Dendritic cell treated with granulocyte-macrophage colony-stimulating factor and Interleukin-4, amounts not matched to agents 40 ng/mL and 50 ng/mL, for 4 days (primary cell): ENCODE measurements around the gene ARFGEF3.
"Not testable (repeated sequence)": the region's sequence is repeated elsewhere in the genome, so short reads cannot be mapped to it uniquely, and the experiment has no call there.

Source experiments
- H3K27ac Mint-ChIP-seq: one replicate; pipeline ENCODE4 v1.8.0; 2022; ENCODE audit warnings: mild to moderate bottlenecking, mixed read lengths
- H3K27me3 Mint-ChIP-seq: one replicate; pipeline ENCODE4 v1.8.0; 2022; ENCODE audit warnings: mild to moderate bottlenecking, mixed read lengths
- H3K36me3 Mint-ChIP-seq: one replicate; pipeline ENCODE4 v1.8.0; 2022; ENCODE audit warnings: low read depth, mixed read lengths
- H3K4me1 Mint-ChIP-seq: one replicate; pipeline ENCODE4 v1.8.0; 2022; ENCODE audit warnings: low read depth, mixed read lengths
- H3K4me3 Mint-ChIP-seq: one replicate; pipeline ENCODE4 v1.8.0; 2022; ENCODE audit warnings: mild to moderate bottlenecking, moderate library complexity, mixed read lengths
- H3K9me3 Mint-ChIP-seq: one replicate; pipeline ENCODE4 v1.8.0; 2022; ENCODE audit warnings: mixed read lengths
- intact Hi-C: fragments of 100-400 bp; cut with micrococcal nuclease; formaldehyde crosslinking; loops from one replicate; pipeline ENCODE4 v1.15.0; 2022

The ARFGEF3 gene

DNA sequence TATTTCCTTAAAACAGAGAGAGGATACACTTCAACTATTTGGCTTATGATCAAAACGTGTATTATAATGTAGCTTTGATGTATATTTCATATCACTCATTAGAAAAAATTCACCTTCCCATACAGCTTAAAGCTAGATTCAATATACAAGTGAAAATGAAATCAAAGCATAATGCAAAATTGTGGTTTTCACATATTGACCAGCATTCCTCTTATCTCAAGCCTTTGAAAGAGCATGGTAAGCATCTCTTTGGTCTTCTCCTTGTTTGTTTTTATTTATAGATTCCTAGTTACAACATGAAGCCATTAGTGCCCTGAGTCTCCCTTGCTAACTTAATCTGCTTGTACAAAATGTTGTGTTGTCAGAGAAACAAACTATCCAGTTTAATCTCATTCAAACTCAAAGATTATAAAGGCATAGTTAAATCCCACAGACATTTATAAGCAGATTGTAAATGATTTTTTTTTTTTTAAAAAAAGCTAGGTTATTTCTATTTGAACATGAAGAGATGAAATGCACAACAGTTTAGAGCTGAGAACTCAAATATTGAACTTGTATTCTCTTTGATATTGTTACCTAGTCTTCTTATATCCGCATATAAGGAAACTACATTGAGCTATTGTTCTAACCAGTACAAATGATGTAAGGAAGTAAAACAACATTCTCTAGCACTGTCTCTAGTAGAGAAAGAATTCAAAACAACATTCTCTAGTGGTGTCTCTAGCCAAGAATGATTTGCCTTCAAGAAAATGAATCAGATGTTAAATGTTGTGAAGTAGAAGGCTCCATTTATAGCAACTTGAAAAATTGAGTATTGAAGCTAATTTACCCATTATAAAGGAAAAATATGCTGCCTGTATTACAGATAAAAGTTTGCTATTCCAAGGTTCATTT is 184.8 kb downstream of the ARFGEF3 start:
- Mint-ChIP-seq H3K4me1 (no peaks in the 10 kb centered on the region), H3K27ac (no peak overlapping the region), H3K36me3 (no peaks in the 10 kb centered on the region), H3K9me3 (no peaks in the 10 kb centered on the region), H3K27me3 (peaks cover 3% of the 10 kb centered on the region), H3K4me3 (no peak overlapping the region)
- intact Hi-C loops, result no loop called here

GRCh38 chr6:138347864-138348263 is 186.1 kb downstream of the ARFGEF3 start:
- Mint-ChIP-seq H3K4me3 (no peak overlapping the region), H3K27me3 (peaks cover 5% of the 10 kb centered on the region), H3K9me3 (no peaks in the 10 kb centered on the region), H3K36me3 (no peaks in the 10 kb centered on the region), H3K27ac (no peak overlapping the region), H3K4me1 (no peaks in the 10 kb centered on the region)
- intact Hi-C loops, result no loop called here

- Mint-ChIP-seq H3K36me3 (no peaks in the 10 kb centered on the region), H3K4me3 (no peak overlapping the region), H3K9me3 (no peaks in the 10 kb centered on the region), H3K27me3 (peaks cover 5% of the 10 kb centered on the region), H3K4me1 (no peaks in the 10 kb centered on the region), H3K27ac (no peak overlapping the region)
- intact Hi-C loops, result no loop called here
Observed at GRCh38 chr6:138349891-138350290, 188.2 kb downstream of the ARFGEF3 start.

- intact Hi-C loops, result no loop called here
- Mint-ChIP-seq H3K4me1 (no peaks in the 10 kb centered on the region), H3K9me3 (no peaks in the 10 kb centered on the region), H3K27me3 (no peaks in the 10 kb centered on the region), H3K27ac (no peak overlapping the region), H3K36me3 (no peaks in the 10 kb centered on the region), H3K4me3 (no peak overlapping the region)
Observed at GRCh38 chr6:138357928-138358327, 196.2 kb downstream of the ARFGEF3 start.

GRCh38 chr6:138368684-138369083 is 206.9 kb downstream of the ARFGEF3 start:
- H3K36me3 Mint-ChIP-seq, H3K9me3 Mint-ChIP-seq, H3K27me3 Mint-ChIP-seq, intact Hi-C loops, H3K4me1 Mint-ChIP-seq, H3K4me3 Mint-ChIP-seq, H3K27ac Mint-ChIP-seq: not testable (repeated sequence)

DNA sequence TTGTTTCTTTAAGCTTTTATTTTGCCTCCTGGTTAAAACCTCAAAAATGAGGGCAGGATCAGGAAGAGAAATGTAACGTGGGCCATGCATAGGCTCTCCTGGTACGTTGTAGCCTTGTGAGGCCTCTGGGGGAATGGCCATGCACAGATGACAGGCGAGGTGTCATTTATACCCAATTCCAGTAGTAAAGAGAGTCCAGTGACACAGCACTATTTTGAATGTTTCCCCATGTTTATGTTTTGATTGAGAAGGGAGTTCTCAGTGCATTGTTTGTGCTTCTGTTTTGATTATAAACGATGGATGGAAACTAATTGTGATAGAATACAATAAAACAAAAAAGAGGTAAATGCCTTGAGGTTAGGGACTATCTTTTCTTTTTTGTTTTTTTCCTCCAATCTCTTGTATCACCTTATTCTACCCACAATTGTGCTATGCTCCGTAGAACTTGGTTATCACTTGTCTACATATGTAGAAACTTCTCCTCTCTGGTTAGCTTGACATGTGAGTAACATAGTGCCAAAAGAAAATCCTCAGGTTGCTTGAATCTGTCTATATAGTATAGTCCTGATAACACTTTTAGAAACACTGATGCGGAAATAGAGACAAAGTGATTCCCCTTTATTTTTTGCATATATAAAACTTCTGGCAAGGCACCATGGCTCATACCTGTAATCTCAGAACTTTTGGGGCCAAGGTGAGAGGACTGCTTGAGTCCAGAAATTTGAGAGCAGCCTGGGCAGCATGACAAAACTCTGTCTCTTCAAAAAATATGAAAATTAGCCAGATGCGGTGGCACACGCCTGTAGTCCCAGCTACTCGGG is 209.1 kb downstream of the ARFGEF3 start:
- no peak overlapping the region for H3K27ac Mint-ChIP-seq

GRCh38 chr6:138371452-138371711 is 209.6 kb downstream of the ARFGEF3 start:
- no peak overlapping the region for H3K4me3 Mint-ChIP-seq
- peaks cover 8% of the 10 kb centered on the region for H3K4me1 Mint-ChIP-seq
- intact Hi-C loops, result no loop called here
- no peak overlapping the region for H3K27ac Mint-ChIP-seq
- no peaks in the 10 kb centered on the region for H3K27me3 Mint-ChIP-seq
- peaks cover 9% of the 10 kb centered on the region for H3K9me3 Mint-ChIP-seq
- no peaks in the 10 kb centered on the region for H3K36me3 Mint-ChIP-seq

More for the DNA sequence above, 209.1 kb downstream of the ARFGEF3 start:
- H3K4me1 Mint-ChIP-seq, result peaks cover 8% of the 10 kb centered on the region
- intact Hi-C loops, result no loop called here
- H3K9me3 Mint-ChIP-seq, result peaks cover 9% of the 10 kb centered on the region
- peaks cover 1% of the 10 kb centered on the region for H3K27me3 Mint-ChIP-seq
- H3K4me3 Mint-ChIP-seq, result no peak overlapping the region
- no peaks in the 10 kb centered on the region for H3K36me3 Mint-ChIP-seq

GRCh38 chr6:138371720-138372119 is 210.0 kb downstream of the ARFGEF3 start:
- peaks cover 9% of the 10 kb centered on the region for H3K9me3 Mint-ChIP-seq
- H3K4me1 Mint-ChIP-seq, result peaks cover 8% of the 10 kb centered on the region
- no peak overlapping the region for H3K27ac Mint-ChIP-seq
- H3K4me3 Mint-ChIP-seq, result no peak overlapping the region
- no peaks in the 10 kb centered on the region for H3K36me3 Mint-ChIP-seq
- intact Hi-C loops, result no loop called here
- H3K27me3 Mint-ChIP-seq, result no peaks in the 10 kb centered on the region

DNA sequence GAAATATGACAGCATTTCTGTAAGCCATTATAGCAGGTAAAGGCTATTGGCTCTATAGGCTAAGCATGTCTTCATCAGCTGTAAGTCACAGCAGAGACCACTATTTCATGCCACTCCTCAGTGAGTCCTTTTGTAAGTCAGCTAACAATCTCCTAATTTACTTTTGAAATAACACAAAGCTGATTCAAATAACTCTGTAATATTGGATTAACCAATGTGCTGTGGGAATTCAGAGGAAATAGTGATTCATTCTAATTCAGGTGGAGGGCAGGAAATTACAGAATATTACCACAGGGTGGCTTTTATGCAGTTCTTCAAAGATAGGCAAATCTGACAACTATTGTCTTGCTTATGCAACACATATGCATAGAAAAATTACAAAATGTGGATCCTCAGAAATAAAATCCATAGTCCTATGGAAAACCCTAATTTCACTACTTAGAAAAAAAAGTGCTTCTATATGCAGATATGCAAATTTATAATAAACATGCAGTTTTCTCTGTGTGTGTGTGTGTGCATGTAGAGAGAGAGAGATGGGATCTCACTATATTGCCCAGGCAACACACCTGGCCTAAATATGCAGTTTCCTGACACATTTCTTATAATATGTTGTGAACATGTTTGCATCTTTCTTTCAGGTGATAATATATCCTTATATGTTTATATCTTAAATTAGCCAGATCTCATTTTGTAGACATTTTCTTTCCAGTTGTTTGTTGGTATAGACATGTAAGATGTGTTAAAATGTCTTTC is 211.1 kb downstream of the ARFGEF3 start:
- Mint-ChIP-seq H3K27ac (no peak overlapping the region), H3K9me3 (peaks cover 2% of the 10 kb centered on the region), H3K27me3 (no peaks in the 10 kb centered on the region), H3K4me3 (no peak overlapping the region), H3K4me1 (peaks cover 8% of the 10 kb centered on the region), H3K36me3 (no peaks in the 10 kb centered on the region)
- intact Hi-C loops, result no loop called here

GRCh38 chr6:138374230-138374629 is 212.5 kb downstream of the ARFGEF3 start:
- H3K4me1 Mint-ChIP-seq, result peaks cover 8% of the 10 kb centered on the region
- intact Hi-C loops, result no loop called here
- H3K9me3 Mint-ChIP-seq, result no peaks in the 10 kb centered on the region
- H3K27ac Mint-ChIP-seq, result no peak overlapping the region
- no peak overlapping the region for H3K4me3 Mint-ChIP-seq
- no peaks in the 10 kb centered on the region for H3K27me3 Mint-ChIP-seq
- no peaks in the 10 kb centered on the region for H3K36me3 Mint-ChIP-seq

DNA sequence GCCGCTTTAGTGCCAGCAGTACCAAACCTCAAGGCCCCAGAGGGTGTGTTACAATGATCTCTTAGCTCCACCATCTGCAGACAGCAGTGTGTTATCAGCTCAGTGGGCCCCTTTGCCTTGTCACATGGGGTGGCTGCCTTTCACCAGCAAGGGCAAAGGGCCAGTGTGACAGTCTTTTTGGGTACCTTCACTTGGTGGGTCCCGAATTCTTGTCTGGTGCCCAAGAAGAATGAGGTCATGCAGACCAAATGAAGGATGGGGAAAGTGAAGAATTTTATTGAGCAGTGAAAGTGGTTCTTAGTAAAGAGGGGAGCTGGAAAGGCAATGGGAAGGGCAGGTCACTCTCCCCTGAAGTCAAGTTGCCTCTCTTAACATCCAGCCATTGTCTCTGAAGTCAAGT is 213.1 kb downstream of the ARFGEF3 start:
- Mint-ChIP-seq H3K4me1 (peaks cover 8% of the 10 kb centered on the region), H3K4me3 (no peak overlapping the region), H3K9me3 (no peaks in the 10 kb centered on the region), H3K27ac (no peak overlapping the region), H3K36me3 (no peaks in the 10 kb centered on the region), H3K27me3 (no peaks in the 10 kb centered on the region)
- intact Hi-C loops, result no loop called here

GRCh38 chr6:138377042-138377441 is 215.3 kb downstream of the ARFGEF3 start:
- Mint-ChIP-seq H3K27me3 (no peaks in the 10 kb centered on the region), H3K9me3 (no peaks in the 10 kb centered on the region), H3K4me3 (no peak overlapping the region), H3K36me3 (no peaks in the 10 kb centered on the region), H3K27ac (no peak overlapping the region), H3K4me1 (peaks cover 5% of the 10 kb centered on the region)
- intact Hi-C loops, result no loop called here

- Mint-ChIP-seq H3K4me1 (peaks cover 10% of the 10 kb centered on the region), H3K9me3 (no peaks in the 10 kb centered on the region), H3K4me3 (no peak within 1 kb of the TSS), H3K36me3 (no peaks in the 10 kb centered on the region), H3K27ac (no peak within 1 kb of the TSS), H3K27me3 (no peaks in the 10 kb centered on the region)
- intact Hi-C loops, result no loop called here
Observed at GRCh38 chr6:138377844-138378243, 216.1 kb downstream of the ARFGEF3 start, which contains the start of gene SMIM28. SMIM28 (plus strand) TSS chr6:138377905; CDS start chr6:138378073, 168 bp downstream.

GRCh38 chr6:138378463-138378862 is 216.7 kb downstream of the ARFGEF3 start:
- Mint-ChIP-seq H3K36me3 (no peaks in the 10 kb centered on the region), H3K4me3 (no peak overlapping the region), H3K4me1 (peaks cover 11% of the 10 kb centered on the region), H3K27ac (no peak overlapping the region), H3K27me3 (no peaks in the 10 kb centered on the region), H3K9me3 (no peaks in the 10 kb centered on the region)
- intact Hi-C loops, result no loop called here
